Activated CD4-positive, alpha-beta T cell treated with anti-CD3 and anti-CD28 coated beads, Interleukin-2, Interleukin-6, amounts not matched to agents 100 ng/mL and 50 ng/mL, durations not matched to agents 16 hours and 8 hours (primary cell): ENCODE results near the gene VPS13D.
"Not testable (repeated sequence)": the region's sequence is repeated elsewhere in the genome, so short reads cannot be mapped to it uniquely, and the experiment has no call there.

Source experiments
- DNase-seq: peaks from one replicate; pipeline ENCODE4 v3.0.0-alpha.2; 2020

VPS13D gene

GRCh38 chr1:12454406-12455391 is 224.9 kb downstream of the VPS13D start:
- no peak for DNase-seq

- not testable (repeated sequence) for DNase-seq
These were observed 226.3 kb downstream of the VPS13D start for GRCh38 chr1:12456081-12456480.

GRCh38 chr1:12456979-12457378 is 227.1 kb downstream of the VPS13D start:
- DNase-seq, result no peak

GRCh38 chr1:12457771-12458170 is 227.9 kb downstream of the VPS13D start:
- no peak for DNase-seq

GRCh38 chr1:12458571-12458970 is 228.7 kb downstream of the VPS13D start:
- DNase-seq, result no peak

- no peak for DNase-seq
These were observed 230.3 kb downstream of the VPS13D start for GRCh38 chr1:12460121-12460520.

GRCh38 chr1:12460911-12461621 is 231.2 kb downstream of the VPS13D start:
- DNase-seq, result no peak

GRCh38 chr1:12461754-12462153 is 231.9 kb downstream of the VPS13D start:
- no peak for DNase-seq

GRCh38 chr1:12462586-12462985 is 232.8 kb downstream of the VPS13D start:
- DNase-seq, result no peak

- DNase-seq, result no peak
These were observed 234.2 kb downstream of the VPS13D start for GRCh38 chr1:12464045-12464461.

- no peak for DNase-seq
These were observed 234.8 kb downstream of the VPS13D start for GRCh38 chr1:12464598-12465056.

GRCh38 chr1:12465126-12465525 is 235.3 kb downstream of the VPS13D start:
- no peak for DNase-seq

- no peak for DNase-seq
These were observed 237.0 kb downstream of the VPS13D start for GRCh38 chr1:12466816-12467215.

- peak; percentile 56 for DNase-seq
These were observed 237.9 kb downstream of the VPS13D start for GRCh38 chr1:12467570-12468286.

- DNase-seq, result no peak
These were observed 238.5 kb downstream of the VPS13D start for GRCh38 chr1:12468323-12468722.

- no peak for DNase-seq
These were observed 239.7 kb downstream of the VPS13D start for GRCh38 chr1:12469493-12469892.

- DNase-seq, result no peak
These were observed 240.2 kb downstream of the VPS13D start for GRCh38 chr1:12469990-12470389.

- DNase-seq, result not testable (repeated sequence)
These were observed 241.1 kb downstream of the VPS13D start for GRCh38 chr1:12470916-12471315.

GRCh38 chr1:12472156-12472797 is 242.4 kb downstream of the VPS13D start:
- no peak for DNase-seq

- DNase-seq, result peak; percentile 90
These were observed 243.1 kb downstream of the VPS13D start for GRCh38 chr1:12472798-12473551.

GRCh38 chr1:12473596-12474362 is 243.9 kb downstream of the VPS13D start:
- DNase-seq, result no peak
